Lower leg skin (tissue), 4 donors: Measurements from ENCODE around the gene ZFP36L2. TPM values are rescaled to one million over a fixed set of nuclear protein-coding genes. Genes with fewer than 3 reads are reported as not detected.

Source experiments
- DNase-seq, 2 donors: peaks; one replicate each; pipeline ENCODE4 v3.0.0-alpha.2; 2019; ENCODE audit warnings: low spot score in 2 of 2
- H3K4me3 ChIP-seq: fragments of 200-600 bp; sonication (generic); 2 replicates; pipeline ENCODE4 v1.5.1; 2017; ENCODE audit warnings: mild to moderate bottlenecking, low read depth; ENCODE audit not compliant: poor library complexity, severe bottlenecking
- CTCF ChIP-seq, 3 donors: fragments of 450-650 bp; IDR thresholded peaks; one replicate each; pipeline ENCODE4 v1.5.1; 2016; ENCODE audit warnings: antibody characterized with exemption in 3 of 3, mild to moderate bottlenecking in 3 of 3, moderate library complexity in 2 of 3
- POLR2A ChIP-seq, 2 donors: fragments of 450-650 bp; IDR thresholded peaks; one replicate each; pipeline ENCODE4 v1.6.1; 2016 to 2017; ENCODE audit warnings: antibody characterized with exemption in 2 of 2, mild to moderate bottlenecking in 1 of 2, moderate library complexity in 1 of 2
- WGBS, 2 donors: methylation state at CpG; one replicate each; pipeline ENCODE4 v1.1.5; 2018; 5-methylcytosine and 5-hydroxymethylcytosine counted together
- intact Hi-C: fragments of 100-400 bp; cut with DNase I; formaldehyde crosslinking; loops from one replicate; pipeline ENCODE4 v1.15.0; 2023; ENCODE audit warnings: low total_unique reads
- total RNA-seq, 4 donors: library from RNA; depleted of rRNA; stranded (reverse); fragments of >200 nt; gene quantifications; one replicate each; pipeline ENCODE4 v1.1.0, GENCODE V29; 2016

The ZFP36L2 gene
- total RNA-seq, 4 donors from 2014 or later, result 137 to 329 (median 147) TPM

GRCh38 chr2:43199492-43200488 is 26.6 kb downstream of the ZFP36L2 start:
- 76 to 80% methylated on average over 16 of the region's 16 CpGs for WGBS, 2 donors
- no peak for TF ChIP-seq POLR2A (IDR thresholded peaks at IDR 0.05)
- no peak for TF ChIP-seq CTCF (IDR thresholded peaks at IDR 0.05)
- intact Hi-C loops, result no loop called here
- no peak overlapping the region for H3K4me3 ChIP-seq
- DNase-seq, result no peak

GRCh38 chr2:43198263-43198662 is 28.1 kb downstream of the ZFP36L2 start:
- TF ChIP-seq POLR2A (IDR thresholded peaks at IDR 0.05), result no peak
- TF ChIP-seq CTCF (IDR thresholded peaks at IDR 0.05), result no peak
- intact Hi-C loops, result no loop called here
- no peak overlapping the region for H3K4me3 ChIP-seq
- WGBS, 2 donors, result 100% methylated on average over 6 of the region's 6 CpGs
- DNase-seq, result no peak

GRCh38 chr2:43197588-43197896 is 28.9 kb downstream of the ZFP36L2 start:
- intact Hi-C loops, result no loop called here
- WGBS, 2 donors, result 92 to 95% methylated on average over 5 of the region's 5 CpGs
- TF ChIP-seq POLR2A (IDR thresholded peaks at IDR 0.05), result no peak
- TF ChIP-seq CTCF (IDR thresholded peaks at IDR 0.05), result no peak
- no peak overlapping the region for H3K4me3 ChIP-seq
- no peak for DNase-seq

GRCh38 chr2:43196768-43197587 is 29.4 kb downstream of the ZFP36L2 start:
- 82 to 88% methylated on average over 12 of the region's 12 CpGs for WGBS, 2 donors
- TF ChIP-seq CTCF (IDR thresholded peaks at IDR 0.05) (no peak), POLR2A (IDR thresholded peaks at IDR 0.05) (no peak)
- DNase-seq, result no peak
- intact Hi-C loops, result no loop called here
- H3K4me3 ChIP-seq, result no peak overlapping the region

- H3K4me3 ChIP-seq, result no peak overlapping the region
- no peak for TF ChIP-seq POLR2A (IDR thresholded peaks at IDR 0.05)
- TF ChIP-seq CTCF (IDR thresholded peaks at IDR 0.05), result no peak
- no peak for DNase-seq
- intact Hi-C loops, result no loop called here
- WGBS, 2 donors, result 82 to 86% methylated on average over 13 of the region's 13 CpGs
Measured at GRCh38 chr2:43194121-43194869, 32.1 kb downstream of the ZFP36L2 start.
